Loucy (cell line): ENCODE results near the gene PRR7.

Source experiments
- EZH2phosphoT487 ChIP-seq: fragments of 200-600 bp; IDR thresholded peaks from 2 replicates; pipeline ENCODE4 v1.6.1; 2018; ENCODE audit warnings: antibody characterized with exemption, mild to moderate bottlenecking, moderate library complexity, borderline replicate concordance
- TF ChIP-seq, protein P1 (sequence below): fragments of 200-600 bp; sonication (generic); conservative IDR thresholded peaks from 2 replicates; pipeline ENCODE4 v1.5.1; 2014; ENCODE audit warnings: mild to moderate bottlenecking, antibody characterized with exemption, low read length

DNA sequence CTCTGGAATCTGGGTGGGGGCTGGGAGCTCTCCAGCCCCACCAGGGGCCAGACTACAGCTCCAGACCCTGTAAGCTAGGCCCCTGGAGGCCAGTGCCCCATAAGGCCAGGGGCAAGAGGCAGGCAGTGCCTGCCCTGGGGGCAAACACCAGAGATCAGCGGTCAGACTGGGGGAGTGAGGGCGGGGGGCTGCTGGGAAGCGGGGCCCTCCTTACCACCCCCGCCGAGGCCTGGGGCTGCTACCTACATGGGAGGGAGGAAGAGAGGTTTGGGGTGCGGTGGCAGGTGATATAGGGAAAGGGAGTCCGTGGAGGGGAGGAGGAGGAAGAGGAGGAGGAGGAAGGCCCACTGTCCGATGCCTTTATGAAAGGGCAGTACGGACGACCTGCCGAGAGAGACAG lies 12.7 kb downstream of the PRR7 start:
- TF ChIP-seq, protein P1, sequence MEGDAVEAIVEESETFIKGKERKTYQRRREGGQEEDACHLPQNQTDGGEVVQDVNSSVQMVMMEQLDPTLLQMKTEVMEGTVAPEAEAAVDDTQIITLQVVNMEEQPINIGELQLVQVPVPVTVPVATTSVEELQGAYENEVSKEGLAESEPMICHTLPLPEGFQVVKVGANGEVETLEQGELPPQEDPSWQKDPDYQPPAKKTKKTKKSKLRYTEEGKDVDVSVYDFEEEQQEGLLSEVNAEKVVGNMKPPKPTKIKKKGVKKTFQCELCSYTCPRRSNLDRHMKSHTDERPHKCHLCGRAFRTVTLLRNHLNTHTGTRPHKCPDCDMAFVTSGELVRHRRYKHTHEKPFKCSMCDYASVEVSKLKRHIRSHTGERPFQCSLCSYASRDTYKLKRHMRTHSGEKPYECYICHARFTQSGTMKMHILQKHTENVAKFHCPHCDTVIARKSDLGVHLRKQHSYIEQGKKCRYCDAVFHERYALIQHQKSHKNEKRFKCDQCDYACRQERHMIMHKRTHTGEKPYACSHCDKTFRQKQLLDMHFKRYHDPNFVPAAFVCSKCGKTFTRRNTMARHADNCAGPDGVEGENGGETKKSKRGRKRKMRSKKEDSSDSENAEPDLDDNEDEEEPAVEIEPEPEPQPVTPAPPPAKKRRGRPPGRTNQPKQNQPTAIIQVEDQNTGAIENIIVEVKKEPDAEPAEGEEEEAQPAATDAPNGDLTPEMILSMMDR, result no peak
- TF ChIP-seq EZH2phosphoT487, result no peak
